GM23338 (cell line): Measurements from ENCODE around the gene MXRA8.
A peak's percentile ranks its signal among the peaks of the same experiment; 100 is the strongest.

Source experiments
- CREB1 ChIP-seq: fragments of 250-450 bp; sonication (Bioruptor Pico); IDR thresholded peaks from 2 replicates; pipeline ENCODE4 v1.5.0; 2020; ENCODE audit warnings: low read depth, mild to moderate bottlenecking, moderate library complexity
- EZH2 ChIP-seq: fragments of 200-600 bp; sonication (generic); IDR thresholded peaks from one replicate; pipeline ENCODE4 v1.8.0; 2017; ENCODE audit warnings: antibody characterized with exemption, mild to moderate bottlenecking, low read depth; ENCODE audit not compliant: unreplicated experiment
- EZH2phosphoT487 ChIP-seq: fragments of 200-600 bp; sonication (generic); IDR thresholded peaks from one replicate; pipeline ENCODE4 v1.8.1; 2018; ENCODE audit warnings: antibody characterized with exemption; ENCODE audit not compliant: unreplicated experiment
- JUNB ChIP-seq: IDR thresholded peaks from one replicate; pipeline ENCODE4 v1.6.1; 2016; ENCODE audit warnings: antibody characterized with exemption; ENCODE audit not compliant: unreplicated experiment
- NANOG ChIP-seq: IDR thresholded peaks from 2 replicates; pipeline ENCODE4 v1.6.1; 2016; ENCODE audit warnings: antibody characterized with exemption, borderline replicate concordance
- POLR2AphosphoS5 ChIP-seq: IDR thresholded peaks from 2 replicates; pipeline ENCODE4 v1.6.1; 2016; ENCODE audit warnings: antibody characterized with exemption, low read depth
- STAT1 ChIP-seq: IDR thresholded peaks from one replicate; pipeline ENCODE4 v1.6.1; 2016; ENCODE audit warnings: antibody characterized with exemption; ENCODE audit not compliant: unreplicated experiment
- ZNF114 ChIP-seq: fragments of 250-450 bp; sonication (Bioruptor Pico); IDR thresholded peaks from 2 replicates; pipeline ENCODE4 v1.5.0; 2020; ENCODE audit warnings: mild to moderate bottlenecking, moderate library complexity
- ZNF331 ChIP-seq: fragments of 250-450 bp; sonication (Bioruptor Pico); IDR thresholded peaks from 2 replicates; pipeline ENCODE4 v1.5.0; 2020; ENCODE audit warnings: low read depth, mild to moderate bottlenecking, moderate library complexity
- TF ChIP-seq, protein P1 (sequence below), 2 experiments: fragments of 200-600 bp in 1 of 2; sonication (generic) in 1 of 2; conservative IDR thresholded peaks; 2 replicates each; pipeline versions ENCODE4 v1.5.1 to v1.6.1; 2016 to 2017; ENCODE audit warnings: antibody characterized with exemption in 2 of 2, low read depth in 2 of 2, mild to moderate bottlenecking in 2 of 2, moderate library complexity in 1 of 2
- TF ChIP-seq, protein P2 (sequence below): IDR thresholded peaks from one replicate; pipeline ENCODE4 v1.6.1; 2018; ENCODE audit warnings: antibody characterized with exemption; ENCODE audit not compliant: unreplicated experiment
- TF ChIP-seq, protein P3 (sequence below): IDR thresholded peaks from 2 replicates; pipeline ENCODE4 v1.6.1; 2016; ENCODE audit warnings: antibody characterized with exemption

DNA sequence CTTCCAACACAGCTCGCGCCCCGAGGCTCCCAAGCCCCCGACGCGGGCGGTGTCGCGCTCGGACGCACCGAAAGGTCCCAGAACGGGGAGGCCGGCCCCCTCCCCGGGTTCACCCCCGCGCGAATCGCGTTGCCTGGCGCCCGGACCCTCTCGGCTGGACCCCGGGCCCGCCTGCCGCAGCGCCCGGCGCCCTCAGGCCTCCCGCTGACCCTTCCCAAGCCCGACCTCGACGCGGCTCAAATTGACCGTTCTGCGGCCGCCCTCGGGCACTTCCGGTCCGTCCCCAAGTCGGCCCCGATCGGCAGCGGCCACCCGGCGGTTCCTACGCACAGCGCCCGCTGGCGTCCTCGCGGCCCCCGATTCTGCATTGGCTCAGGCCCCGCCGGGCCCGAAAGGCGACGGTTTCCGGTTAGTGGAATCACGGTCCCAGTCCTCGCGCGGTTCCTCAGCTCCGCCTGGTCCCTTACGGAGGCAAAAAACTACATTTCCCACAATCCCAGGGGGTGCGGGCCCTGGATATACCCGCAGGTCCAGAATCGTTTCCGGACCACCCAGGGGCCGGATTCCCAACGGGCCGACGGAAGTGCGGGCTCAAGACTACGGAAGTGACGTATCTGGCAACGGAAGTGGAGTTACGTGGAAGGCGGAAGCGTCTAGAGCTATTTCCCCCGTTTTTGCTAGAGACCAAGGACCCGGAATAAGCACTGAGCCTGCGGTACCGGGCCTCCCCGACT is 16.7 kb upstream of the MXRA8 start, which contains the start of gene AURKAIP1:
- TF ChIP-seq, protein P1, sequence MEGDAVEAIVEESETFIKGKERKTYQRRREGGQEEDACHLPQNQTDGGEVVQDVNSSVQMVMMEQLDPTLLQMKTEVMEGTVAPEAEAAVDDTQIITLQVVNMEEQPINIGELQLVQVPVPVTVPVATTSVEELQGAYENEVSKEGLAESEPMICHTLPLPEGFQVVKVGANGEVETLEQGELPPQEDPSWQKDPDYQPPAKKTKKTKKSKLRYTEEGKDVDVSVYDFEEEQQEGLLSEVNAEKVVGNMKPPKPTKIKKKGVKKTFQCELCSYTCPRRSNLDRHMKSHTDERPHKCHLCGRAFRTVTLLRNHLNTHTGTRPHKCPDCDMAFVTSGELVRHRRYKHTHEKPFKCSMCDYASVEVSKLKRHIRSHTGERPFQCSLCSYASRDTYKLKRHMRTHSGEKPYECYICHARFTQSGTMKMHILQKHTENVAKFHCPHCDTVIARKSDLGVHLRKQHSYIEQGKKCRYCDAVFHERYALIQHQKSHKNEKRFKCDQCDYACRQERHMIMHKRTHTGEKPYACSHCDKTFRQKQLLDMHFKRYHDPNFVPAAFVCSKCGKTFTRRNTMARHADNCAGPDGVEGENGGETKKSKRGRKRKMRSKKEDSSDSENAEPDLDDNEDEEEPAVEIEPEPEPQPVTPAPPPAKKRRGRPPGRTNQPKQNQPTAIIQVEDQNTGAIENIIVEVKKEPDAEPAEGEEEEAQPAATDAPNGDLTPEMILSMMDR (conservative IDR thresholded peaks at IDR 0.05; ENCODE audit: low read depth in 2 of 2), result peak in 1 of 2 experiments; percentile 26; a peak in 2 of 4 replicates
- TF ChIP-seq CREB1 (CRISPR knock-in tag) (peak; percentile 93), EZH2 (no peak), NANOG (no peak), POLR2AphosphoS5 (peak; percentile 81), EZH2phosphoT487 (no peak), ZNF114 (CRISPR knock-in tag) (peak; percentile 82; the same call in 1 of the 2 replicates), JUNB (no peak), ZNF331 (peak; percentile 42), STAT1 (peak; percentile 52)
- TF ChIP-seq, protein P2, sequence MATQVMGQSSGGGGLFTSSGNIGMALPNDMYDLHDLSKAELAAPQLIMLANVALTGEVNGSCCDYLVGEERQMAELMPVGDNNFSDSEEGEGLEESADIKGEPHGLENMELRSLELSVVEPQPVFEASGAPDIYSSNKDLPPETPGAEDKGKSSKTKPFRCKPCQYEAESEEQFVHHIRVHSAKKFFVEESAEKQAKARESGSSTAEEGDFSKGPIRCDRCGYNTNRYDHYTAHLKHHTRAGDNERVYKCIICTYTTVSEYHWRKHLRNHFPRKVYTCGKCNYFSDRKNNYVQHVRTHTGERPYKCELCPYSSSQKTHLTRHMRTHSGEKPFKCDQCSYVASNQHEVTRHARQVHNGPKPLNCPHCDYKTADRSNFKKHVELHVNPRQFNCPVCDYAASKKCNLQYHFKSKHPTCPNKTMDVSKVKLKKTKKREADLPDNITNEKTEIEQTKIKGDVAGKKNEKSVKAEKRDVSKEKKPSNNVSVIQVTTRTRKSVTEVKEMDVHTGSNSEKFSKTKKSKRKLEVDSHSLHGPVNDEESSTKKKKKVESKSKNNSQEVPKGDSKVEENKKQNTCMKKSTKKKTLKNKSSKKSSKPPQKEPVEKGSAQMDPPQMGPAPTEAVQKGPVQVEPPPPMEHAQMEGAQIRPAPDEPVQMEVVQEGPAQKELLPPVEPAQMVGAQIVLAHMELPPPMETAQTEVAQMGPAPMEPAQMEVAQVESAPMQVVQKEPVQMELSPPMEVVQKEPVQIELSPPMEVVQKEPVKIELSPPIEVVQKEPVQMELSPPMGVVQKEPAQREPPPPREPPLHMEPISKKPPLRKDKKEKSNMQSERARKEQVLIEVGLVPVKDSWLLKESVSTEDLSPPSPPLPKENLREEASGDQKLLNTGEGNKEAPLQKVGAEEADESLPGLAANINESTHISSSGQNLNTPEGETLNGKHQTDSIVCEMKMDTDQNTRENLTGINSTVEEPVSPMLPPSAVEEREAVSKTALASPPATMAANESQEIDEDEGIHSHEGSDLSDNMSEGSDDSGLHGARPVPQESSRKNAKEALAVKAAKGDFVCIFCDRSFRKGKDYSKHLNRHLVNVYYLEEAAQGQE, result no peak
- TF ChIP-seq, protein P3, sequence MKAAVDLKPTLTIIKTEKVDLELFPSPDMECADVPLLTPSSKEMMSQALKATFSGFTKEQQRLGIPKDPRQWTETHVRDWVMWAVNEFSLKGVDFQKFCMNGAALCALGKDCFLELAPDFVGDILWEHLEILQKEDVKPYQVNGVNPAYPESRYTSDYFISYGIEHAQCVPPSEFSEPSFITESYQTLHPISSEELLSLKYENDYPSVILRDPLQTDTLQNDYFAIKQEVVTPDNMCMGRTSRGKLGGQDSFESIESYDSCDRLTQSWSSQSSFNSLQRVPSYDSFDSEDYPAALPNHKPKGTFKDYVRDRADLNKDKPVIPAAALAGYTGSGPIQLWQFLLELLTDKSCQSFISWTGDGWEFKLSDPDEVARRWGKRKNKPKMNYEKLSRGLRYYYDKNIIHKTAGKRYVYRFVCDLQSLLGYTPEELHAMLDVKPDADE, result peak; percentile 96
